ENCODE data around the gene TEKT1. TPM values are rescaled to one million over a fixed set of nuclear protein-coding genes. Genes with fewer than 3 reads are reported as not detected.

Gene TEKT1
- total RNA-seq, 1 experiment from 2014 or later = not detected

- Histone ChIP-seq H3K14ac (ENCODE audit: insufficient read depth, low read length) (no peak overlapping the region), H3K9ac (ENCODE audit: extremely low read depth, insufficient read length, low read length) (no peak overlapping the region), H3K23ac (ENCODE audit: insufficient read length, low read depth, low read length) (no peak overlapping the region), H3K4me1 (ENCODE audit: insufficient read depth, low read length) (no peaks in the 10 kb centered on the region), H3K79me1 (ENCODE audit: insufficient read depth, low read depth, low read length, poor library complexity, severe bottlenecking) (no peaks in the 10 kb centered on the region), H4K5ac (ENCODE audit: insufficient read length, low read depth, low read length) (no peak overlapping the region), H3K9me3 (ENCODE audit: control insufficient read depth, low read depth, low read length) (no peaks in the 10 kb centered on the region), H3K56ac (ENCODE audit: insufficient read length, low read depth, low read length) (no peak overlapping the region), H4K91ac (ENCODE audit: insufficient read length, low read depth, low read length) (no peak overlapping the region), H4K20me1 (ENCODE audit: control insufficient read depth, insufficient read depth, insufficient read length) (no peaks in the 10 kb centered on the region), H3K23me2 (ENCODE audit: insufficient read length, low read depth, low read length, poor library complexity, severe bottlenecking) (no peaks in the 10 kb centered on the region), H3K79me2 (ENCODE audit: insufficient read depth, low read length) (no peaks in the 10 kb centered on the region), H3K18ac (ENCODE audit: insufficient read length, low read depth, low read length) (no peak overlapping the region), H3K27ac (ENCODE audit: insufficient read length, low read depth, low read length) (no peak overlapping the region), H4K8ac (replicated peaks; ENCODE audit: insufficient read length, low read depth, low read length) (no peak overlapping the region), H2BK5ac (ENCODE audit: insufficient read length, low read length) (no peak overlapping the region), H3K4me2 (ENCODE audit: insufficient read depth, insufficient read length, low read length) (no peak overlapping the region), H3K27me3 (ENCODE audit: insufficient read depth, low read length) (no peaks in the 10 kb centered on the region), H2AK5ac (ENCODE audit: insufficient read length, low read length) (no peak overlapping the region), H2AFZ (ENCODE audit: low read length) (no peak overlapping the region), H2BK15ac (ENCODE audit: low read depth, low read length) (no peak overlapping the region), H2BK120ac (ENCODE audit: low read depth, low read length, poor library complexity, severe bottlenecking) (no peak overlapping the region), H2BK20ac (ENCODE audit: low read depth, low read length, poor library complexity, severe bottlenecking) (no peak overlapping the region), H3T11ph (ENCODE audit: low read length) (no peak overlapping the region), H3K4ac (ENCODE audit: low read depth, low read length) (no peak overlapping the region), H2BK12ac (ENCODE audit: insufficient read length, low read depth, low read length) (no peak overlapping the region)
- no peaks in the 10 kb centered on the region for H3K4me1 Mint-ChIP-seq
- no peak overlapping the region for H3K4me3 Mint-ChIP-seq
- H3K27ac Mint-ChIP-seq = no peak overlapping the region
- WGBS (ENCODE audit: extremely low coverage, insufficient read length, low lambda C conversion rate) = no CpG with 5 or more reads among the region's 9 CpGs
- no peak for DNase-seq
- H3K36me3 Mint-ChIP-seq (ENCODE audit: insufficient read depth in 1 of 3, low read depth in 3 of 3) = peaks cover 0 to 2% (median 0%) of the 10 kb centered on the region in 3 experiments; a peak in 1 of 7 replicates
- peaks cover 8 to 26% of the 10 kb centered on the region in 2 experiments for H3K9me3 Mint-ChIP-seq
- no peak for TF ChIP-seq CTCF (conservative IDR thresholded peaks at IDR 0.05)
- peaks cover 18% of the 10 kb centered on the region for H3K27me3 Mint-ChIP-seq (ENCODE audit: low read depth)
Measured at GRCh38 chr17:6812295-6812694, 19.2 kb downstream of the TEKT1 start.
